NCI-H146 (cell line): ENCODE data around the gene ABHD15.

Experiments used
- DNase-seq: peaks from one replicate; lab custom pipeline; 2025; lab: John Stamatoyannopoulos, UW

ABHD15 gene

DNA sequence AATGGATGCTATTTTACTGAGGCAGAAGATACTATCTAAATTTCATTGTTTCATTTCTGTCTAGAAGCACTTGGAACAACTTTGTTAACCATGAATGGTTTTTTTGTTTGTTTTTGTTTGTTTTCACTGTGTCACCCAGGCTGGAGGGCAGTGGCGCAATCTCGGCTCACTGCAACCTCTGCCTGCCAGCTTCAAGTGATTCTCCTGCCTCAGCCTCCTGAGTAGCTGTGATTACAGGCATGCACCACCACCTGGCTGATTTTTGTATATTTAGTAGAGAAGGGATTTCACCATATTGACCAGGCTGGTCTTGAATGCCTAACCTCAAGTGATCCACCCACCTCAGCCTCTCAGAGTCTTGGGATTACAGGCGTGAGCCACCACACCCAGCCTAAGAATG, 40.5 kb downstream of the ABHD15 start:
- no peak for DNase-seq

DNA sequence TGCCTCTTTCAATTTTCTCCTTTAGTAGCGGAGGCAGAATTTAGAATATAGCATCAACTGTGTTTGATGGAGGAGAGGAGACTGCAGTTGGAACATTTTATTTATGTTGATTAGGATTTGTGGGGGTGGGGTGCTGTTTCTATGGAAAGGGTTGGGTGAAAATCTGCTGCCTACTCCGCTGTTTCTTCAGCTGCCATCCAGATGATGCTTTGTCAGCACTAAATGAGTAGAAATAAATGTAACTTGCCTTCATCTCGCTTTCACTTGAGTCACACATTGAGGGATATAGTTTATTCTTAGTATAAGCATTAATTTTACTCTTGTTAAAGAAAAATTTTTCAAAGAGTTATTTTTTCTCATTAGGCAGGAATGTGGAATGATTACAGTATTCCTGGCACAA, 42.1 kb downstream of the ABHD15 start:
- DNase-seq, result no peak

DNA sequence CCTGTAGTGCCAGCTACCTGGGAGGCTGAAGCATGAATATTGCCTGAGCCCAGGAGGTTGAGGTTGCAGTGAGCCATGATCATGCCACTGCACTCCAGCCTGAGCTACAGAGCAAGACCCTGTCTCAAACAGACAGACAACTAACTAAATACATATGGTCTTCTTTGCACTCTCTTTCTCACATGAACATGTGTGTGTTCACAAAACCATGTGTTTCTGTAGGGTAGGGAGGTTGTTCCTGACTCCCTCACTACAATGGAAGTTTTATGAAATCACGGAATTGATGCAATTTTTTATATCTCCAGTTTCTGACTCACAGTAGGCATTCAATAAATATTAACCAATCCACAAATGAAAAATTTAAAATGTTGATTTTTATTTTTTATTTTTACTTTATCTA, 48.5 kb downstream of the ABHD15 start:
- DNase-seq, result no peak

DNA sequence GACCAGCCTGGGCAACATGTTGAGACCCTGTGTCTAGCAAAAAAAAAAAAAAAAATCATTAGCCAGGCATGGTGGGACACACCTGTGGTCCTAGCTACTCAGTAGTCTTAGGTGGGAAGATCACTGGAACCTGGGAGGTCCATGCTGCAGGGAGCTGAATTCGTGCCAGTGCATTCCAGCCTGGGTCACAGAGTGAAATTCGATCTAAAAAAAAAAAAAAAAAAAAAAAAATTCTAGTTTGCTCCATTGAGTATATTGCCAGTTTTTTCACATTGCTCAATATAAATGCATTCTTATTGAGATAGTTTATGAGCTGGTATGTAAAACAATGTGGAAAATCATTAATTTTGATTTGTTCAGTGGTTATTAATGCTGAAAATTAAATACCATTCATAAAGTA, 52.0 kb downstream of the ABHD15 start:
- DNase-seq, result no peak

DNA sequence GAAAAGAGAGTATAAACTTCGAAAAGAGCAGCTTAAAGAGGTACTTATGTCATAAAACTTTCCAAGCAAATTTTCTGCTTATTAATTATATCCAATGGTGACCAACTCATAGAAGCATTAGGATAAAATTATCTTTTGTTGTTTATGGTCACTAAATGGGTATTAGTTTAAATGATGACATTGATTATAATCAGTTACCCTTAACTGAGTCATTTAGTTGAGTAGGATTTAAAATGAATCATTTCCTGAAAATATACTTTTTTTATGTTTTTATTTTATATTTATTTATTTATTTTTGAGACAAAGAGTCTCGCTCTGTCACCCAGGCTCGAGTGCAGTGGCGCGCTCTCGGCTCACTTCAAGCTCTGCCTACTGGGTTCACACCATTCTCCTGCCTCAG, 55.9 kb downstream of the ABHD15 start:
- no peak for DNase-seq
